T47D (cell line): ENCODE measurements around the gene MED23.

Experiments
- DNase-seq, 2 experiments: peaks; one replicate each; pipeline versions ENCODE4 v3.0.0 to v3.0.0-alpha.2; 2011 to 2012; ENCODE audit warnings: low read depth in 1 of 2, low spot score in 1 of 2
- JUND ChIP-seq: IDR thresholded peaks from 2 replicates; pipeline ENCODE4 v1.6.1; 2012; ENCODE audit warnings: low read depth
- in situ Hi-C: cut with HindIII; loops from 2 replicates; pipeline ENCODE4 v1.10.0; 2016; ENCODE audit warnings: low sequenced_read_pairs, low pct_unique_long_range_greater_than_20kb

MED23 gene

DNA sequence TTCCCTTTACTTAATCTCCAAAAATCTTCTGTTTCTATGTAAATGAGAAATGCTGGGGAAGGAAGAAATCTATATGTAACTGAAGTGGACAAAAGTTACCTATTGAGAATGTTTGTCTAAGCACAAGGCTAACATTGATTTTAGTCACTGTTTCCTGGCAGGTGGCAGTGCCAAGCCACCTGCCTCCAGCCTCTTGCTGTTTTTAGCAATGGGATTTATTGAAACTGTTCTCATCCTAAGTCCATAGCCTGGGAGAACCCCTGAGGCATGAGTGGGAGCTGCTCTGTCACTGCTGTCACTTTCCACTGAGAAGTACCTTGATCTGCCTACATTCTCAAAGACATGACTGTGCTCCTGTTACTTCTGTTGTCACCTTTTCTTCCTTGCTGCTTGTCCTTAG, 23.7 kb upstream of the MED23 start:
- peak; percentile 74 for TF ChIP-seq JUND
- in situ Hi-C loops: no loop called here
- peak; percentile 24 to 91 for DNase-seq

DNA sequence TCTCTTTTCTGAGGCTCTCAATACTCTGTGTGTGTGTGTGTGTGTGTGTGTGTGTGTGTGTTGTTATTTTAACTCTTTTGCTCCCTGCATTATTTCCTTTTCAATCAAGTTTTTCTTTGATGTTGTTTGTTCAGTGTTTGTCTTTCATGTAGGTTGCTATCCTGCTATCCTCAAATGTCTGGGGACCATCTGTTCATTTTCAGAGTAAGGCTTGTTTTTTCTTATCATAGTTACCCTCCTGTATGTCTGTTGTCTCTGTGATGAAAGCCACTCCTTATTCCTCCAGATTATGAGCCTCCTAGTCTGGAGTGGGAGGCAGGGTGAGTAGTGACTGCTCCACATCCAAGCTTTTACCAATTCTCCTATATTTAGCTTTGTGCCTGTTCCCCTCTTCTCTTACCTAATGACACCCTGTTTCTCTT, 18.2 kb upstream of the MED23 start:
- TF ChIP-seq JUND: no peak
- DNase-seq: no peak
- in situ Hi-C loops: no loop called here

DNA sequence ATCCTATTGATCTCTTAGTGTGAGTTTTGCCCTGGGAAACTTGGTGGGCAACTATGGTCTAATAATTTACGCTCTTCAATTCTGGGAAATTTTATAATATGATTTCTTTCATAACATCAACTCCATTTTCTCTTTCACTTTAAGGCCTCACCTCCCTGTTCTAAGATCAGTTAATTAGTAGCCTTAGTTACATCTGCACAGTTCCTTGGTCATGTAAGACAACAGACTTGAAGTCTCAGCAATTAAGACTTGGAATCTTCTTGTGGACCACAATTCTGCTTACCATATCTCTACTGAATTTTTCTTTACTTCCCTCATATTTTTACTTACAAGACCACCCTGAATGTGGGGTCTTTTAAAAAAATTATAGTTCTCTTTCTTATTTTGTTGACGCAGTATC, 17.8 kb upstream of the MED23 start:
- no peak for DNase-seq
- in situ Hi-C loops: no loop called here

DNA sequence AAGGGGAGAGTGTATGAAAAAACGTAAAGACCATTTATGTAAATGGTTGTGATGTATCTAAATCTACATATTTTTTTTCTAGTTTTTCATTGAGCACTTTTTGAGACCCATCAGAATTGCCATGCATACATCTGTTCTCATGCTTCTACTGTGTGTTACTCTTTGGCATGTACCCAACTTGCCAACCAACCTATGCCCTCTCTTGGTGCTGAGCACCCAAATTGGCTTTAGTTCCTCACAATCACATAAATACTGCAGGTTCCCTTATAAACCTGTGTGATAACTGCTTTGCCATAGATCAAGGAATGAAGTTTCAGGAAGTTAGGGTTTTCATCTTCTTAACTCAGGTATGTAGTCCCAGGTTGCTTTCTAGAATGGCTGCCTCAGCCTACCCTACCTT, 16.9 kb upstream of the MED23 start:
- TF ChIP-seq JUND: no peak

More for the DNA sequence above, 17.8 kb upstream of the MED23 start:
- no peak for TF ChIP-seq JUND

DNA sequence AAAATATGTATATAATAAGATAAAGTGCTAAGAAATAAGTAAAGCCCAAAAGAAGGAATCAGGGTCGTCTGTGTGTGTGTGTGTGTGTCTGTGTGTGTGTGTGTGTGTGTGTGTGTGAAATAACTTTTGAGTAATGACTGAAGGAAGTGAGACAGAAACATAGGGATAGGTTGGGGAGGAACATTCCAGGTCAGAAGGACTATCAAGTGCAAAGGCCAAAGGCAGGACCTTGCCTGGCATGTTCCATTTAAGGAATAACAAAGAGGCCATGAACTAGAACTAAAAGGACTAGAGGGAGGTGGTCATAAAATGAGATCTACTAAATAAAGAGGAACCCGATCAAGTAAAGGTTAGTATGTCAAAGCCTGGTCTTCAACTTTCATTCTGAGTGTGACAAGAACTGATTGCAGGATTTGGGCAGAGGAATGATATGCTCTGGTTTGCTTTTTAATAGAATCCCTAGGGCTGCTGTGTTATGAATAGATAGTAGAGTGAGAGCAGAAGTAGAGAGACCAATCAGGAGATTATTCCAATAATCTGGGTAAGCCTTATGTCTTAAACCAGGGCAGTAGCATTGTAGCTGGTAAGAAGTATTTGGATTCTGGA, 15.9 kb upstream of the MED23 start:
- no peak for TF ChIP-seq JUND
- no peak for DNase-seq
- in situ Hi-C loops: no loop called here

More for the DNA sequence above, 16.9 kb upstream of the MED23 start:
- in situ Hi-C loops: no loop called here
- no peak for DNase-seq

DNA sequence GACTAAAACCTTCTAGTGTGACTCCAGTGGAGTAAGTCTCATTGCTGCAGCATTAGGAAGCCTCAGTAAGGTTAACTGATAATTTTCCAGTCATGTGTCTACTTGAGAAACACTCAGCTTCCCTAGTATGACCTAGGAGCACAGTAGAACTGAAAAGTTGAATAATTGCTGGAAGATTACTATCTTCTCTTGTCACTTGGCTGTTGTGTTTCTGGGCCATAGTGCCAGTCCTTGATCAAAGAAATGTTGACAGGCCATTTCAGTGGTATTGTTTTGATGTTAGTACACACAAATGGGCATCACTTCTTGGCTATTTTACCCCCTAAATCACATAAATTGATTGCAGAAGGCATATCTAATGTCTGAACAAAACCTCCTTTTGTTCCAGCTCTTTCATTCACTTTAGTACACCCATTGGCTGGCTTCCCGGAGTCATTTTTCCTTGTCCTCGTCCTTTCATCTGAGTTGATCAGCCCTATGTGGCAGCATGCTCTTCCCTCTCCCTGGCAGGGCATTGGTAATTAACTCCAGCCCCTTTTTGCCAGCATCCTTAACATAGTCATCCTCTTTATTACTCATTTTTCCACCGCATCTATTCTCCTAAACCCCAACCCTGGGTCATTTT, 15.1 kb upstream of the MED23 start:
- in situ Hi-C loops: no loop called here
- DNase-seq: no peak
- TF ChIP-seq JUND: no peak

DNA sequence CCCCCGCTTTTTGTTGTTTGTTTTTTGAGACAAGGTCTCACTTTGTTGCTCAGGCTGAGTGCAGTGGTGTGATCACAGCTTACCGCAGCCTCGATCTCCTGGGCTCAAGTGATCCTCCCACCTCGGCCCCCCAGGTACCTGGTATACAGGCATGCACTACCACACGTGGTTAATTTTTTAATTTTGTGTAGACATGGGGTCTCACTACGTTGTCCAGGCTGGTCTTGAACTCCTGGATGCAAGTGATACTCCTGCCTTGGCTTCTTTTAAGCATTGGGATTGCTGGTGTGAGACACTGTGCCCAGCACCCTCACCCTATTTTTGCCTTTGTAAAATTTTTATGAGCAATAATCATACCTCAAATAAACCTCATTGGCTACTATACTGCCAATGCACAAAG, 14.5 kb upstream of the MED23 start:
- no peak for DNase-seq
- in situ Hi-C loops: no loop called here
- TF ChIP-seq JUND: no peak

DNA sequence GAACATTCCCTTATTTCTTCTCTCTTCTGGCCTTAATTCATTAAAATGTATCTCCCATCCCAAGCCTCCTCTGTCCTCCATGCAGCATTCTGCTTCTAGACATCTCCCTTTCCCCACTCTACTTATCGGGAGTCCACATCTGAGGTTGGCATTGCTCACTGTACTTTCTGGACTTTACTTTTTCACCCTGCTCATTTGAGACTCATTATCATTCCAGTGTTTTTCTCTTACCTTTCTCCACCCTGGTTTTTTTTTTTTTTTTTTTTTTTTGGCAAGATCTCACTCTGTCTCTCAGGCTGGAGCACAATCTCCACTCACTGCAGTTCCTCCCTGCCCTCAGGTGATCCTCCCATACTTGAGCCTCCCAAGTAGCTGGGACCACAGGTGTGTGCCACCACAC, 13.5 kb upstream of the MED23 start:
- TF ChIP-seq JUND: no peak
- in situ Hi-C loops: no loop called here
- DNase-seq: no peak

DNA sequence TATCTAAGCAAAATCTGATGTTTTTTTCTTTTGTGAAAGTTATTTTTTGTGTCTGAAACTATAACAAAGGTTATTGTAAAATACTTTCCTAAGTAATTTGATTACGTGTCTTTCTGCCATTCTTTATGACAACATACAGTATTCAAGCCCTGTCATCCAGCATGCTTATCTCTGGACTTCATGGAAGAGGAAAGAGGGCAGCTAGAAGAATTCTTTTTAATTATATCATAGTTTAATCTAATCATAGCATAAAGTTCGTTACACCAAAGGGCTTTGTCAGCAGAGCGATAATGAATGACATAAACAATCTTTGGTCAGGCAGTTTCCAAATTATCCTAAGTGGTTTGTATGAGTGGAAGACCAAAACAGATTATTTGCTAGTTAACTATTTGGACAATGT, 12.5 kb upstream of the MED23 start:
- no peak for TF ChIP-seq JUND
- DNase-seq: no peak
- in situ Hi-C loops: no loop called here

DNA sequence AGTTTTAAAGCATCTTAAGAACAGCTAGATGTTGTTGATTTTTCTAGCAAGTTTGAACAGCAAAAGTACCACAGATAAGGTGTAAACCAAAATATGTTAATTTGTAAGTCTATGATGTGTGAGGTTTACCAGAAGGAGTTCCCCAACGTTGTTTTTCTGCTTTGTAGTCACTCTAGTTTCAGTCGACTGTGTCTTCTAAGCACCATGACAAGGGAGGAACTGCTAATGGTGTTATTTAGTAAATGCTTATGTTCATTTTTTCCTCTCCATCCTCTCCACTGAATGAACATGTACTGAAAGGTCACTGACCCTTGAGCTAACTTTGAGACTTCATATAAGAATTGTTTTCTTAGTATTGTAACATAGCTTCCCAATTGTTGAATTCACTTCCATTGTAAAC, 12.1 kb upstream of the MED23 start:
- DNase-seq: no peak
- no peak for TF ChIP-seq JUND
- in situ Hi-C loops: no loop called here

DNA sequence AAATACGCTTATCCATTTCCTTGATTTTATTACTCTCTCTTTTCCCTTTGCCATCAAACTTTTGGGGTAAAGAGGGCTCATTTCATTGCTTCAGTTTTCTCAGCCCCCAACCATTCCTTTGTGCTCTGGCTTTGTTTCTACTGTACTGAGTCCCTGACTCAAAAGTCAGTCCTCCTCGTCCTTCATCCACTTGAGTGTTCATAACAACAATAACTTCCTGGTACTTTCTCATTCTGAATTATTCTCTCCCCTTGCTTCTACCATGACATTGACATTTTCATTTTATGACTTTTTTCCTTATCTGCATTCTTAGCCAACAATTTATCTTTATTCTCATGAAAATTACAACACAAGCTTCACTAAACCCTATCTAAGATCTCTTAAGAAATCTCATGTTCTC, 10.0 kb upstream of the MED23 start:
- DNase-seq: no peak
- TF ChIP-seq JUND: no peak
- in situ Hi-C loops: no loop called here

DNA sequence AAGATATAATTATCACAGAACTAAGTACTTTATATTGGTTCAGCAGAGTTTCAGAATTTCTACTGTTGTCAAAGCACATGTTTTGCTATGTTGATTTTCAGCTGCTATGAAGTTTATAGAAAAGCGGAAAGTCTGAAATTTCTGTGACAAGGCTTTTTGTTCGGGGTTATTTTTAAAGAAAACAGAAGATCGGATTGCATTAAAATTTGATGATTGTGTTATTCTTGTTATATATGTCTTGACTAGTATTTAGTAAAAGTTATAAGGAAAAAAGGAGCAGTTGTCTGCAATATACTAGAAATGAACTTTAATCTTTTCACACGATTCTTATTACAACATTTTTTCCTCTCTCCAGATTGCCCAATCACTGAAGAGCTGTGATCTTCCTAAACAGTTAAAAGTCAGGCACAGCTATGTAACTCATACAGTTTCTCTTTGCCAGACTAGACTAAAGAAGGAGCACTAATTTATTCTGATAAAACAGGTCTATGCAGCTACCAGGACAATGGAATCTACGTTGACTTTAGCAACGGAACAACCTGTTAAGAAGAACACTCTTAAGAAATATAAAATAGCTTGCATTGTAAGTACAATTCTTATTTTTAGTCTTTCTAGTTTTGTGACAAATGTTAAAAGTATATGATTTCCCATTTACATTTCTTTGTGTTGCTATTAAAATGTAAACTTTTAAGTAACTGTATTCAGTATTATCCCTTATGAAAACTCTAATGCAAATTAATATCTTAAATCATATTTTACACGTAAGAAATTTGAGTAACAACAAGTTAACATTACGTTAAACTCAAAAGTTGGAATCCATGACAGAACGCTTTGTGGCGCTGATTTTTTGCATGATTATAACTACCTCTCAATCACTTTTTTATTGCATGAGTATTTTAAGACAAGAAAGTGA, 9.1 kb upstream of the MED23 start, which contains the start of gene ENPP3:
Gene ENPP3, plus strand, starts transcription at position 423 of the 913 bp plus-strand sequence. Its CDS starts 83 bp downstream, at position 506.
- DNase-seq: no peak
- no peak for TF ChIP-seq JUND
- in situ Hi-C loops: no loop called here
